ENCODE data around the gene RNF220. TPM values are rescaled to one million over a fixed set of nuclear protein-coding genes. Genes with fewer than 3 reads are reported as not detected.

The RNF220 gene
- total RNA-seq, 1 donor from 2014 or later, result 21.5 TPM

GRCh38 chr1:44672961-44673674, 268.1 kb downstream of the RNF220 start:
- DNase-seq (ENCODE audit: low spot score) (no peak), ATAC-seq (no peak)

- ATAC-seq (no peak), DNase-seq (ENCODE audit: low spot score) (no peak)
These were observed 268.6 kb downstream of the RNF220 start for GRCh38 chr1:44673675-44674112.

GRCh38 chr1:44674113-44675000, 269.3 kb downstream of the RNF220 start, which contains the start of the genes ARMH1 and TMEM53:
Gene ARMH1, plus strand, starts transcription at chr1:44674714. Its CDS starts 14,984 bp downstream, at chr1:44689698.
Gene TMEM53, minus strand, starts transcription at chr1:44674481. Its CDS starts 90 bp downstream, at chr1:44674391.
- ATAC-seq (peak; percentile 85), DNase-seq (ENCODE audit: low spot score) (peak; percentile 100)

GRCh38 chr1:44675186-44675585, 270.1 kb downstream of the RNF220 start:
- no peak for DNase-seq (ENCODE audit: low spot score)
- ATAC-seq, result no peak

- ATAC-seq (no peak), DNase-seq (ENCODE audit: low spot score) (no peak)
These were observed 271.6 kb downstream of the RNF220 start for GRCh38 chr1:44676484-44677200.

GRCh38 chr1:44677201-44677766, 272.2 kb downstream of the RNF220 start:
- no peak for DNase-seq (ENCODE audit: low spot score)
- ATAC-seq, result peak; percentile 12

- no peak for ATAC-seq
- no peak for DNase-seq (ENCODE audit: low spot score)
These were observed 273.1 kb downstream of the RNF220 start for GRCh38 chr1:44678120-44678519.

GRCh38 chr1:44678626-44679025, 273.6 kb downstream of the RNF220 start:
- DNase-seq (ENCODE audit: low spot score) (peak; percentile 77), ATAC-seq (no peak)

- DNase-seq (ENCODE audit: low spot score) (peak; percentile 77), ATAC-seq (peak; percentile 39)
These were observed 274.4 kb downstream of the RNF220 start for GRCh38 chr1:44679468-44679867.

GRCh38 chr1:44681905-44682882, 277.1 kb downstream of the RNF220 start:
- peak; percentile 75 for ATAC-seq
- DNase-seq (ENCODE audit: low spot score), result peak; percentile 84

- ATAC-seq (no peak), DNase-seq (ENCODE audit: low spot score) (no peak)
These were observed 277.8 kb downstream of the RNF220 start for GRCh38 chr1:44682883-44683265.

GRCh38 chr1:44684525-44684924, 279.5 kb downstream of the RNF220 start:
- DNase-seq (ENCODE audit: low spot score), result no peak
- no peak for ATAC-seq

- no peak for DNase-seq (ENCODE audit: low spot score)
- ATAC-seq, result no peak
These were observed 280.2 kb downstream of the RNF220 start for GRCh38 chr1:44685218-44685617.

- no peak for DNase-seq (ENCODE audit: low spot score)
- no peak for ATAC-seq
These were observed 280.8 kb downstream of the RNF220 start for GRCh38 chr1:44685881-44686280.

GRCh38 chr1:44688760-44689446, 283.8 kb downstream of the RNF220 start:
- no peak for DNase-seq (ENCODE audit: low spot score)
- no peak for ATAC-seq

GRCh38 chr1:44689447-44689765, 284.4 kb downstream of the RNF220 start:
- ATAC-seq (no peak), DNase-seq (ENCODE audit: low spot score) (no peak)

- DNase-seq (ENCODE audit: low spot score) (no peak), ATAC-seq (no peak)
These were observed 288.1 kb downstream of the RNF220 start for GRCh38 chr1:44693159-44693558.

GRCh38 chr1:44693900-44694299, 288.8 kb downstream of the RNF220 start:
- DNase-seq (ENCODE audit: low spot score) (no peak), ATAC-seq (no peak)

- ATAC-seq (peak; percentile 41), DNase-seq (ENCODE audit: low spot score) (no peak)
These were observed 289.9 kb downstream of the RNF220 start for GRCh38 chr1:44694863-44695478.

Data from left lobe of liver (tissue), 2 donors.